ENCODE measurements around the gene MIAT. TPM values are rescaled to one million over a fixed set of nuclear protein-coding genes. Genes with fewer than 3 reads are reported as not detected.

MIAT gene
- total and polyA plus RNA-seq, 4 donors: 0.18 to 1.5 (median 0.73) TPM

- no peaks in the 10 kb centered on the region for H3K9me3 ChIP-seq (ENCODE audit: control insufficient read depth in 4 of 4, low read length in 3 of 4)
- peaks cover 0 to 20% (median 10%) of the 10 kb centered on the region in 4 donors for H3K4me1 ChIP-seq (ENCODE audit: control insufficient read depth in 4 of 4, insufficient read depth in 4 of 4, low read length in 3 of 4)
- WGBS: 92% methylated on average over 8 of the region's 8 CpGs
- no peak overlapping the region for H3K9ac ChIP-seq (ENCODE audit: low read depth in 1 of 2, low read length in 2 of 2)
- no peaks in the 10 kb centered on the region for H3K36me3 ChIP-seq (ENCODE audit: control insufficient read depth in 4 of 4, insufficient read depth in 3 of 4, low read depth in 1 of 4, low read length in 3 of 4)
- TF ChIP-seq SP1 (IDR thresholded peaks at IDR 0.05): no peak
- no peak for TF ChIP-seq CTCF (IDR thresholded peaks at IDR 0.05; ENCODE audit: low read depth, low read length, missing input control)
- no peak for TF ChIP-seq ZBTB33 (IDR thresholded peaks at IDR 0.05)
- TF ChIP-seq EGR1 (IDR thresholded peaks at IDR 0.05; ENCODE audit: low read depth in 2 of 2): no peak
- no peak for TF ChIP-seq HNF4G (IDR thresholded peaks at IDR 0.05)
- TF ChIP-seq RAD21 (IDR thresholded peaks at IDR 0.05): no peak
- TF ChIP-seq FOXA1 (IDR thresholded peaks at IDR 0.05): no peak
- no peak for TF ChIP-seq YY1 (IDR thresholded peaks at IDR 0.05)
- TF ChIP-seq HNF4A (conservative IDR thresholded peaks at IDR 0.05): no peak
- TF ChIP-seq REST (IDR thresholded peaks at IDR 0.05): no peak
- no peak for TF ChIP-seq TAF1 (conservative IDR thresholded peaks at IDR 0.05)
- TF ChIP-seq FOXA2 (IDR thresholded peaks at IDR 0.05): no peak
- TF ChIP-seq JUND (IDR thresholded peaks at IDR 0.05): no peak
- TF ChIP-seq GABPA (IDR thresholded peaks at IDR 0.05 in 1 of 2, conservative IDR thresholded peaks at IDR 0.05 in 1 of 2): no peak
- TF ChIP-seq RXRA (IDR thresholded peaks at IDR 0.05): no peak
- no peak for TF ChIP-seq MAX (IDR thresholded peaks at IDR 0.05)
- DNase-seq (ENCODE audit: low spot score): no peak
- H3K27me3 ChIP-seq (ENCODE audit: control insufficient read depth in 4 of 4, insufficient read depth in 4 of 4, low read length in 3 of 4): no peaks in the 10 kb centered on the region
- H3K4me3 ChIP-seq (ENCODE audit: low read depth in 1 of 3, low read length in 3 of 3): peak overlapping the region in 2 of 3 donors; percentile 21 to 83
- H3K27ac ChIP-seq (ENCODE audit: low read depth in 1 of 2, low read length in 2 of 2): peak overlapping the region; percentile 81 to 87
Observed at GRCh38 chr22:26672060-26672471, 14.7 kb downstream of the MIAT start.
